Measurements from ENCODE around the gene CDADC1.
"Not testable (repeated sequence)": the region's sequence is repeated elsewhere in the genome, so short reads cannot be mapped to it uniquely, and the experiment has no call there.

CDADC1 gene

DNA sequence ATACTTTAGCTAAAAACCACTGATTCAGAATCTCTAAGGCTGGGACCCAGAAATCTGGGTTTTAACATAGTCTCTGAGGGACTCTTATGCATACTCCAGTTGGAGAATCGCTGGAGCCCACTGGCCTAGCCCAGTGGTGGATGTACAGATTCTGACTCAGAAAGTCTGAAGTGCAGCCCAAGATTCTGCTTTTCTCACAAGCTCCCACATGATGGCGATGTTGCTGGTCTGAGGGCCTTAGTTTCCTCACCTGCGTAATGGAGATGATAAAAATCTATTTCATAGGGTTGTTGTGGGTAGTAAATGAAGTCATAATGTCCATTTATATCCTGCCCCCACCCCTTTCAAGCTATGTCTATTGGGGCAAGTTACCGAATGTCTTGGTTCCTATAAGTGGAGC, 7.7 kb upstream of the CDADC1 start:
- DNase-seq = no peak

DNA sequence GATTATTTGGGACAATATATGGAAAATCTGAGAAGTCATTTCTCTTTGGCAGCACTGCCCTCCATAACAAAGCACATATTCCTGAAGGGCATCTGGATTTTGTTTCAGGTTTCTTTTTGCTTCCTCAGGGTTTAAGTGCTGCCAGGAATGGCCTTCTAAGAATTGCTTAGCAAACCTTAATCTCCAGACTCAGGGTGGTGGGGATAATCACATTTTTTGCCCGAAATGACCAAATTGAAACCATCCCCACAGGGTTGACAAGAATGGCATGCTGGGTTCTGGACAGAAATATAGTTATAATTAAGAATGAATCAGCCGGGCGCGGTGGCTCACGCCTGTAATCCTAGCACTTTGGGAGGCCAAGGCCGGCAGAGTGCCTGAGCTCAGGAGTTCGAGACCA, 6.4 kb upstream of the CDADC1 start:
- no peak for DNase-seq

DNA sequence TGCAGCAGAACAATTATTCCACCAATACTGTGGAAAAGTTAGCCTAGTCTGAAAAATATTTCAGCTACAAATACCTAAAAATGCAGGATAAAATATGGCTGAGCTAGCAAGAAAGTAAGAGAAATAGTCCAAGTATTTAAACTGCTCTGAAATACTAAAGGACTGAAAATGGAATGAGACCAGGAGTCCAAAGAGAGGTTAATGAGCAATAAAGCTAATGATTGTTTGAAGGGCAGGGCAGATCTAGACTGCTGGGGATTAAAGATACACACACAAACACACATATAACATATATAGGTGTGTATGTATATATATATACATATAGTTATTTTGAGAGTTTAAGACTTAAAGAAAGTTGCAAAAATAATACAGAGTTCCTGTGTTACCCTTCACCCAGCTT, 2.6 kb upstream of the CDADC1 start:
- no peak for DNase-seq

DNA sequence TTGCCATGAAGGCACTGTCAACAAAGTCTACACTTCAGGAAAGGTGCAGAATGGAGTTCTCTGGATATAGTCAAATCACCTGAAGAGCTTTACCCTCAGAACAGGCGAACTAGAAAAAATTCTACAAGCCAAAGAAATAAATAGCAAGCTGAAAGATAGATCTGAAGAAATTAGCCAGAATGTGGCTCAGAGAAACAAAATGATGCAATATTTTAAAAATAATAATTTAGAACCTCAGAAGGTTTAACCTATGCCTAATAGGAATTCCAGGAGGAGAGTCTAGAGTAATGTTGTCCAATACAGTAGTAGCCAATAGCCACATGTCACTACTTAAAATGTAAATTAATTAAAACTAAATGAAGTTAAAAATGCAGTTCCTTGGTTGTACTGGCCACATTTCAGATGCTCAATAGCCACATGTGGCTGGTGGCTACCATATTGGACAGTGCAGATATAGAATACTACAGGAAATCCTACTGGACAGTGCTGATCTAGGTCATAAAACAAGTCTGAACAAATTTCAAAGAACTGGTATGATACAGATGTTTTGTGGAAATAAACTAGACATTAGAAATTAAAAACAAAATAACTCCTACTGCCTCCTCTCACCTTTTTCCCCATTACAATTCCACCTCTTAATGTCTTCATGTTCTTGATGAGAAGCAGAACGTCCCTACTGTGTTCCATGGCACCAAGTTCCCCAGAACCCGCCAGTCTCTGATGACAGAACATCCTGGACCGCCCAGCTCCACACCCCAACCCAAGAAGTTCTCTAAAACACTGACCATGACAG, 679 bp upstream of the CDADC1 start:
- no peak for DNase-seq

DNA sequence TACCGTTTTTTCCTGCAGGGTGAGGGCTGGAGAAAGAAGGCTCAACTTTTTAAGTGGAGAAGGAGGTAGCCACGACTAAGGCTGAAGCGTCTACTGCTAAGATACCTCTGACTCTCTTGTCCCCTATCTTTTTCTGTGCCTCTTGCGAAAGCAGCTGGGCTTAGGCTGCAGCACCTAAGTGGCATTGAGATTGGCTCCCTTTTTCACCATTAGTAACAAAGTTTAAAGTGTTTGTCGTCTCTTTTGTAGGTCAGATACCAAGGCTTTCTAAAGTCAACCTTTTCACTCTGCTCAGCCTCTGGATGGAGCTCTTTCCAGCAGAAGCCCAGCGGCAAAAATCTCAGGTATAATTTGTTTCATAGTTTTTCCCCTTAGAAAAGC, 887 bp downstream of the CDADC1 start:
- DNase-seq = no peak

DNA sequence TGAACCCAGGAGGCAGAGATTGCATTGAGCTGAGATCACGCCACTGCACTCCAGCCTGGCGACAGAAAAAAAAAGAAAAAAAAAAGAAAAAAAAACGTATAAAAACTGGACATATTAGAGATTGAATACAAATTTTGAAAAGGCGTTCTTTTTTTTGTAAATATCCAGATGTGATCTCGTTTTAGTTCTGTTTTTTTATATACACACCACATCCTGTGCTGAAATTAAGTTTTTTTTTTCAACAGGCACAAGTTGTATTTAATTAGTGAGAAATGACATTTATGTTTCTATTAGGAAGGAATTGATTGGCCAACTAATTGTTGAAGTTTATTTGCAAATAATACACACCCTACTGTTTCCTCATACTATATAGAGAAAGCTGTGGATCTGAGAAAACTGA, 3.6 kb downstream of the CDADC1 start:
- DNase-seq = no peak

DNA sequence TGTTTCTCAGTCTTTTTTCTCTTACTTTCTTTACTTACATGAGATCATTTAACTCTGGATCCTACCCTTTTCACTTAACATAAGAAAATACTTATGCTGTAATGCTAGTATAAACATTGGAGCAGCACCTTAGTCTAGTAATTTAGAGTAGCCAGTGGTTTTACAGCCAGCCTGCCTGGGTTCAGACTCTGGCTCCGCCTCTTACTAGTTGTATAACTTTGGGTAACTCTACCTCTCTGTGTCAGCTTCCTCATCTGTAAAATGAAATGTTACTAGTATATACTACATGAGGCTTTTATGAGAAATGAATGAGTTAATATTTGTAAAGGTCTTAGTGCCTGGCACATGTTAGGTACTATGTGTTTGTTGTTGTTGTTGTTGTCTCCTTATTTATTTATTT, 5.6 kb downstream of the CDADC1 start:
- no peak for DNase-seq

DNA sequence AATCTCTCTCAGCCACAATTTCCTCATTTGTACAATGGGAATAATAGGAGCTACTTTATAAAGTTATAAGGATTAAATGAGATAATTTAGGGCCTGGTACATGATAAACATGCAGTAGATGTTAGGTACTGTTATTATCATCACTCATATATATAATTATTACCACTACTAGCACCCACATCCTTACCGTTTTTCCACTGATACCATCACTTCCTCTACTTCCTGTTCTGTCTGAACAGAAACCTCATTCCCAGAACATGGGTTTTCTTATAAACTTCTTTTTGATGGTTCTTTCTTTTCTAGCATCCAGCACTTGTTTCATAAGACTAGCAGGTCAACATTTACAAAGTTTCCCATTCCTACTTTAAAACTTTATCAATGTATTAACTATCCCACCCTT, 6.3 kb downstream of the CDADC1 start:
- DNase-seq = no peak

DNA sequence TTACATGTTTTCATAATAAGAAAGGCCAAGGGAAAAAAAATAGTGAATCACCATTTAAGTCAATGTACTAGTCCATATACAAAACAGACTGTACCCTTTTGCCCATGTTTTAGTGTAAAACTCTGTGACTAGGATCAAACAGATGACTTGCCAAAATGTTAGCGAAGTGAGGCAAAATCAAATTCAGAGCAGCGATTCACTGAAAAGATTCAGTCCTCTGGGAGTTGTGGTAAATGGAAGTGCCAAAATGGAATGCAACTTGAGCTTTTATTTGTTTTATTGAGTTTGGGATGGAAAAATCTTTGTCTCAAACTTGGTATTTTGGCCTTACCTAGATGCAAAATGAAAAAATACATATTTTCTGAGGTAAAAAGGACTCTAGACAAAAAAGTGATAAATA, 9.1 kb downstream of the CDADC1 start:
- DNase-seq = no peak

DNA sequence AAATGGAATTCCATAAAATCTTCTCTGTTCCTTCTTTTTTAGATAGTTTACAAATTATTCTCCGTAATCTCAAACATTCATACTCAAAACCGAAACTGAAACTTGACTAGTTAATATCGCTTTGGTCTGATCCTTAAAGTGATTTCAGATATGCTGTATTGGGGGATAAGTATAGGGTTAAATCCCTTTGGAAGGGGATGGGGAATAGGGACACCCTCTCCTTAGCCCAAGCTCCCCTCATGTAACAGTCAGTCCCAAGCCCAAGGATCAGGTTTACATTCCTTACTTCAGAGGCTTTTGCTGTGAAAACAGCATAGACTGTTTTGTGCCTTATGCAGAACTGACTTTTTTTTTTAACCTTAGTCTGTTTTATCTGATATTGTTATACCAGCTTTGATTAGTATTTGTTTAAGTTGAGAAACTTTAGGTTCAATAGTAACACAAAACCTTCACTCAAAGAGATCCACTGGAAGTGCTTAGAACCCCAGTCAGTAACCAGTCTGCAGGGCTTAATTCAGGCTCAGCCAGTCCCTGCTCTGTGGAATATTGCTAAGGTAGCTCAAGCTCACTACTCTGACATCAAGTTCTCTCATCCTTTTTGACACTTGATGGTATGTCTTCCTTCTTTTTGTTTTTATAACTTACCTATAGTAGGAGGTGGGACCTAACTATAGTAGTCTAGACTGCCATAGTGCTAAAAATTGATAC, 10.5 kb downstream of the CDADC1 start:
- no peak for DNase-seq

DNA sequence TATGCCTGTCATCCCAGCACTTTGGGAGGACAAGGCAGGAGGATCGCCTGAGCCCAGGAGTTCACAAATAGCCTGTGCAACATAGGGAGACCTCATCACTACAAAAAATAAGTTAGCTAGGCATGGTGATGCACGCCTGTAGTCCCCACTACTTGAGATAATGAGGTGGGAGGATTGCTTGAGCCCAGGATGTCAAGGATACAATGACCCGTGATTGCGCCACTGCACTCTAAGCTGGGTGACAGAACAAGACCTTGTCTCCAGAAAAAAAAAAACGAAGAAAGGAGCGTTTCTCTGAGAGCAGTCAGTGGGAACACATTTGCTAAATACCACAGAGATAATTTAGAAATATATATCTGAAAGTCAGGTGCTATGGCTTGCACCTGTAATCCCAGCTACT, 11.9 kb downstream of the CDADC1 start:
- DNase-seq = no peak

DNA sequence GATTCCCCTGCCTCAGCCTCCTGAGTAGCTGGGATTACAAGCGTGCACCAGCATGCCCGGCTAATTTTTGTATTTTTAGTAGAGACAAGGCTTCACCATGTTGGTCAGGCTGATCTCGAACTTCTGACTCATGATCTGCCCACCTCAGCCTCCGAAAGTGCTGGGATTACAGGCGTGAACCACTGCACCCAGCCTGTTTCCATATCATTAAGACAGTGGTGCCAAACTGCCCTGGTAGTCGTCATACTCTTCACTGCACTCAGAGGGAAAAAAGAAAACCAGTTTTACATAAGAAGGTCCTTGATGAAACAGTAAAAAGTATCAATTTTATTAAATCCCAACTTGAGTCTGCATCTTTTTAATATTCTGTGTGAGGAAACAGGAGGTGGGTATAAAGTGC, 14.9 kb downstream of the CDADC1 start:
- no peak for DNase-seq

DNA sequence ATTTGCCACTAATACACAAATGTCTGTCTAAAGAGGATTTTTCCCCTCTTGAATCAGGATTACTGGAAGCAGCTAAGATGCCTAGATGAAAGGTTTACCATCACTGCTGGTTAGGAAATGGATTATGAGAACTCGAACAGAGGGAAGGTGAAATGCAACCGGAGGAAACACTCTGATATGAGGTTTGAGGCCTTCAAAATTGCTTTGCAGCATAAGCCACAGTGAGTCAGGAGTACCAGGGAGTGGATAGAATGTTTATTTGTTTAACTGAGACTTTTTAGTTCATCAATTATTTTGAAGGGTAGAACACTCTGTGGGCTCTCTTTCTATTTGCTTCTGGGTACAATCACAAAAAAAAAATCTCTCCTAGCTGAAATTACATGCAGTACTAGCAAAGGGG, 18.1 kb downstream of the CDADC1 start:
- no peak for DNase-seq

DNA sequence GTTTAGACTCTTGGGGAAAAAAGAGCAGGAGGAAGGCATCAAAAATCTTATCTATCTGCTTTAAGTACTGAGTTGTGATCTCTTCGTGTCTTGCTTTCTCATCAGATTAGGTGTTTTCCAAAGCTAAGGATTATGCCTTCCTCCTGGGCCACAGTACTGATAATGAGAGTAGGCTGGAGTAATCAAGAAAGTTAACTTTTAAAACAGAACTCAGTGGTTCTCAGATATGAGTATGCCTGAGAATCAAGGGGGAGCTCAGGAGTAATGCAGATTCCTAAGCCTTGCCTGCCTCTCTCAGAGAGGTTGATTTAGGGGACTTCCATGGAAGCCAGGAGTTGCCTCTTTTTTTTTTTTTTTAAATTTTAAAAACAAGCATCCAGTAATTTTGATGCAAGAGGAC, 23.5 kb downstream of the CDADC1 start:
- no peak for DNase-seq

DNA sequence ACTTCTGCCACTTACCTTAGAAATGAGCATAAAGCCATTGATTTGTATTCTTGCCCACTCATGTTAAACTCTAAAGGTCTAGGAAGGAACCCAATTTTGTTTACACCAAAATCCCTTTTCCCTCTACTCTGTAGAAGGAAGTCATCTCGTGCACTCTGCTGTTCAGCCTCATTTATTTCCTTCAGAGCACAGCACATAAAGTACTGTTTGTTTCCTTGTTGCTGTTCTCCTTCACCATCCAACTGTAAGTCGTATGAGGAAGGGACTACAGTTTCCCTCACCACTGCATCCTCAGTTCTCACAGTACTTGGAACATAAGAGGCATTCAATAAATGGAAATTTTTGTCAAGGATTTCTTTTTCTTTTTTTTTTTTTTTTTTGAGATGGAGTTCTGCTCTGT, 24.6 kb downstream of the CDADC1 start:
- no peak for DNase-seq

DNA sequence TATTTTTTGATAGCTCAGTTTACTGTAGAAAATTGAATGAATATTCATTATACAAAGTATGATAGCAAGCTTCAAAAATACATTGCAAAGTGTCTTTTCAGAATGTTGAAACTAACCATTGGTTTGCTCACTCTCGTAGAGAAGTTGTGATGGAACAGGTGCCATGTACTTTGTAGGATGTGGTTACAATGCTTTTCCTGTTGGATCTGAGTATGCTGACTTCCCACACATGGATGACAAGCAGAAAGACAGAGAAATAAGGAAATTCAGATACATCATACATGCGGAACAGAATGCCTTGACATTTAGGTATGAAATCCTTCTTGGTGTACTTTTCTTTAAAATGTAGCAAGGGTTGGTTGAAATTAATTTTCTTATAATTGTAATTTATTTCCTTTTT, 30.5 kb downstream of the CDADC1 start:
- DNase-seq = no peak

DNA sequence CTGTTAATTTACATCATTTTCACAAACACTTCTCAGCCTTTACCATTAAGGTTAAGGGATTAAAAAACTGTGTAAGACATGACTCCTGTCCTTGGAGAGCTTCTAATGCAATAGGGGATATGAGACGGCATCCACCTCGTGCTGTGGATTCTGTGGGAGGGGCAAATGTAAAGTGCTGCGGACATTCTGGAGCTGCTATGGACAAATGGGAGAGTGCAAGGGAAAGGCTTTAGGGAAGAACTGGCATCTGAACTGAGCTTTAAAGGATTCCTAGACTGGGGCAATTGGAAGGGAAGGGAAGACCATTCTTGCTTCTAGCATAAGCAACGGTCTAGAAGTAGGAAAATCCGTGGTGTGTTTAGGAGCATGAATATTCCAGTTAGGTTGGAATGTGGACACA, 31.4 kb downstream of the CDADC1 start:
- DNase-seq = no peak

DNA sequence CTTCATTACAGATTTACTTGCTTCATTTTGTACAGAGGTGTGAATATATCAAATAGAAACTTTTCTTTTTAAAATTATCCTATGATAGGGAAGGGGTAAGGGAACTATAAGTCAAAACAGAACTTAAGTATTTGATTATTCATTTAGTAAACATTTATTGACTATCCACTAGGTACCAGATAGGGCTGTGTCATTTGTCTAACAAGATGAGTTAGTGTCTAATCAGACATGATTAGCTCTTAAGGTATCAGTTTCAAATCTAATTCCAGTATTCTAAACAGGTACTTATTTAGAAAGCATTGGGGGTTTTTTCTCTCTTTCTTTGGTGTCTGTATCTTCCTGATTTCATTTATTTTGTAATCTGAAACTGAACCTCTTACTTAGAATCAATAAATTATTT, 32.2 kb downstream of the CDADC1 start:
- DNase-seq = no peak

DNA sequence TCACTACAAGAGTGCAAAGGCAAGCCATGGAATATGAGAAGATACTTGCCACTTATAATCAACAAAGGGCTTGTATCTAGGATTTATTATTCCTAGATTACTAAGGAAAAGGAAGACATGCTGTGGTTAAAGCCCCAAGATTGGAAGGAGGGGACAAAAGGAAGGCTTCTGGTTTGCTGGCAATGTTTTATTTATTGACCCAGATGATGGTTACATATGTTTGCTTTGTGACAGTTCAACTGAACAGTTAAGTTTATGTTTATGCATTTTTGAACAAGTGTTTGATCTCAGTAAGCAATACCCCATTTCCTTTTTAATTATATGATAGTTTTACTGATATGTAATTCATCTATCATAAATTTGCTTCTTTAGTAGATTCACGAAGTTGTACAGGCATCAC, 40.3 kb downstream of the CDADC1 start:
- DNase-seq = no peak

DNA sequence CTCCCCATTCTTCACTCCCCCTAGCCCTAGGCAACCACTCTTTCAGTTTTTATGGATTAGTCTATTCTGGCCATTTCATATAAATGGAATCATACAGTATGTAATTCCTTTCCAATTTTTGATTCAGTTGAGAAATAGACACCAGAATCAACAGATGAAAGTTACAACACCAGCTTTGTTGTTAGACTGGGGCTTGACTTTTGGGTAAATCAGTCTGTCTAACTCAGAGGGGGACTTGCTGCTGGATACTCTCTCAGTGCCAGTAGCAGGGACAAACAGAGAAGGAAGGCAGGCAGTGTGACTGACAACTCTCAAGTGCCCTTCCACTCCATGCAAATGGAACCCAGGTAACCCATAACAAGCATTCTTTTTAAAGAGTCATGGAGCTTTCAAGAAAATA, 40.7 kb downstream of the CDADC1 start:
- no peak for DNase-seq

DNA sequence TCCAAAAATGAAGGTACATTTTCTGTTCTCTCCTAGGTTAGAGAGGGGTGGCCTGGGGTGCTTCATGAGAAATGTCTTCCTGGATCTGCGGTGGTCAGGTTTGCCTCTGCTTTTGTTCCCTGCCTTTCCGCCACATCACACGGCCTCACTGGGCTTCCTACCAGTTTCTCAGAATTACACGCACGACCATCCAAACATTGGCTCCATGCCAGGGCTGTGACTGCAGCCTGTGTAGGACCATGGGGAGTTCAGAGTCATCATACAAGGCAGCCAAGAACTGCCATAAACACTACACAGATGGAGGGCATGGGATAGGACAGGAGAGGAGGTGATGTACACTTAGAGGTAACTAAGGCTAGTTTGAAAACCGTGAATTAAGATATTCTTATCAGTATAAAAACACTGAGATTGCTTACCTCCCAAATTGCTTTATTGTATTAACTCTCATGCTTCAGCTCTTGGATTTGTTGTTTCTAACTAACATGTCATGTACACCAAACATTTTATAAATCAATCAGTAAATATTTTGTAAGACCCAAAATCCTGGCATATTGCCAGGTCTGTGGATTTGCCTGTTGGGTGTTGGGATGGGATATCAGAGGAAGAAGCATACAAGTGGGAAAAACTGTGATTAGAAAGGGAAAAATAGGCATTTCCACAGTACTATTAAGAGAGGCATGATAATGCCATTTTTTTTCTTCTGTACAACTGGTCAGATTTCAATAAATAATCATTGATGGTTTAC, 45.2 kb downstream of the CDADC1 start:
- no peak for DNase-seq

DNA sequence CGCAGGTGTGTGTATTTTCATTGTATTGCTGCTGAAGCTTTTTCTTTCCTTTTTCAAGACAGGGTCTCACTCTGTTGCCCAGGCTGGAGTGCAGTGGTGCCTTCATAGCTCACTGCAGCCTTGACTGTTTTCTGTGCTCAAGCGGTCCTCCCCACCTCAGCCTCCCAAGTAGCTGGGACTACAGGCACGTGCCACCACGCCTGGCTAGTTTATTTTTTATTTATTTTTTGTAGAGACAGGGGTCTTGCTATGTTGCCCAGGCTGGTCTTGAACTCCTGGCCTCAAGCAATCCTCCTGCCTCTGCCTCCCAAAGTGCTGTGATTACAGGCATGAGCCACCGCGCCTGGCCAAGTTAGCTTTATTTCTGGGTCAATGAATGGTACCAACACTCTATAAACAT, 47.0 kb downstream of the CDADC1 start:
- not testable (repeated sequence) for DNase-seq

DNA sequence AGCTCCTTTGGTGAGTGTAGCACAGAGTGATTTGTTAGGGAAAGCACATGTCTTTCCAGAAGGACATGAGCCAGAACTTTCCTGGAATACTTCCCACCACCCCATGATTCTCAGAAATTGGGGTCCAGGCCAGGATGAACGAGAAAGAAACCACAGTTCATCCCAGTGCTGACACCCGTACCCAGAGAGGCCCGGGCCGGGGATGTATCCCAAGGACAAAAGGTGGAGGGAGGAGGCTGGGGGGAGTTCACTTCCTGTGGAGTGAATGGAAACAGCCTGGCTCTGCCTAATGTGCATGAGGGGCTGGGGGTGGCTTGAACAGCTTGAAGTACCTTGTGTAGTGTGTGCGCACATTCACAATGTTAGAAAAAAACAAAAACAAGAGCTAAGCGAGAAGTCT, 47.5 kb downstream of the CDADC1 start:
- no peak for DNase-seq

DNA sequence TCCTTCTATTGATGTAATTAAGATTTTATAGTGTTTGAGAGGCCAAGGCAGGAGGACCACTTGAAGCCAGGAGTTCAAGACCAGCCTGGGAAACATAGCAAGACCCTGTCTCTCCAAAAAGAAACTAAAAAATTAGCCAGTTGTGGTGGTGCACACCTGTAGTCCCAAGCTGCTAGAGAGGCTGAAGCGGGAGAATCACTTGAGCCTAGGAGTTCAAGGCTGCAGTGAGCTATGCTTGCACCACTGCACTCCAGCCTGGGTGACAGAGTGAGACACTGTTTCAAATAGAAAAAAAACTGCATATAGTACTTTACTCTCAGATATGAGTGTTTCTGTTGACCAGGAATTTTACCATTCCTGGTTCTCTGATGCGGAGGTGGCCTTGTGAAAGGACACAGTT, 48.9 kb downstream of the CDADC1 start:
- no peak for DNase-seq
